GM12891 (cell line): ENCODE results near the gene PICALM.
A peak's percentile ranks its signal among the peaks of the same experiment; 100 is the strongest.

Experiments used
- DNase-seq: peaks from one replicate; pipeline ENCODE4 v3.0.0; 2011; ENCODE audit warnings: low spot score; ENCODE audit not compliant: insufficient read length
- FAIRE-seq: peaks from 2 replicates; lab custom pipeline; 2011; peaks lifted over from hg19 to GRCh38; lab: Jason Lieb, UNC
- PAX5 ChIP-seq: IDR thresholded peaks from 2 replicates; pipeline ENCODE4 v1.6.1; 2011; ENCODE audit warnings: low read length, moderate library complexity, mild to moderate bottlenecking; ENCODE audit not compliant: insufficient read depth, severe bottlenecking
- POLR2A ChIP-seq: IDR thresholded peaks from 2 replicates; pipeline ENCODE4 v1.6.1; 2011; ENCODE audit warnings: low read depth, low read length, control low read depth
- POLR2AphosphoS5 ChIP-seq: IDR thresholded peaks from 2 replicates; pipeline ENCODE4 v1.6.1; 2011; ENCODE audit warnings: low read depth, low read length, control low read depth
- POU2F2 ChIP-seq: IDR thresholded peaks from 2 replicates; pipeline ENCODE4 v1.6.1; 2011; ENCODE audit warnings: low read depth, mild to moderate bottlenecking, control low read depth, low read length, moderate library complexity
- SPI1 ChIP-seq: IDR thresholded peaks from 2 replicates; pipeline ENCODE4 v1.6.1; 2011; ENCODE audit warnings: low read depth, low read length, control low read depth
- TAF1 ChIP-seq: IDR thresholded peaks from 2 replicates; pipeline ENCODE4 v1.6.1; 2011; ENCODE audit warnings: low read depth, low read length, control low read depth

The PICALM gene

GRCh38 chr11:86073948-86074347 lies 5.1 kb upstream of the PICALM start:
- FAIRE-seq (no peak), DNase-seq (no peak)
- TF ChIP-seq SPI1 (no peak), PAX5 (no peak), POU2F2 (no peak), POLR2A (no peak), TAF1 (no peak), POLR2AphosphoS5 (no peak)

- DNase-seq: no peak
- no peak for TF ChIP-seq POLR2AphosphoS5
- no peak for TF ChIP-seq POU2F2
- no peak for TF ChIP-seq SPI1
- FAIRE-seq: no peak
Measured at GRCh38 chr11:86072211-86072610, 3.3 kb upstream of the PICALM start.

- FAIRE-seq (no peak), DNase-seq (no peak)
- no peak for TF ChIP-seq TAF1
- no peak for TF ChIP-seq POLR2A
- TF ChIP-seq POLR2AphosphoS5: no peak
- no peak for TF ChIP-seq POU2F2
- no peak for TF ChIP-seq SPI1
- TF ChIP-seq PAX5: no peak
Measured at GRCh38 chr11:86070142-86071056, 1.5 kb upstream of the PICALM start.

GRCh38 chr11:86069408-86070101 lies 671 bp upstream of the PICALM start:
- FAIRE-seq (peak; percentile 90), DNase-seq (no peak)
- no peak for TF ChIP-seq PAX5
- TF ChIP-seq POLR2AphosphoS5: no peak; the same call in 1 of the 2 replicates
- TF ChIP-seq POLR2A: 0 out of 2 replicates have a peak, but pooled peaks have one; percentile 24
- peak; percentile 92 for TF ChIP-seq SPI1
- no peak for TF ChIP-seq TAF1
- TF ChIP-seq POU2F2: no peak

- FAIRE-seq: peak; percentile 75
- no peak for DNase-seq
- TF ChIP-seq POLR2A (peak; percentile 32), POLR2AphosphoS5 (0 out of 2 replicates have a peak, but pooled peaks have one; percentile 27), TAF1 (no peak)
Measured at GRCh38 chr11:86068138-86068871, 579 bp downstream of the PICALM start.

GRCh38 chr11:86067851-86068137 lies 1.1 kb downstream of the PICALM start:
- FAIRE-seq (no peak), DNase-seq (no peak)
- TF ChIP-seq POLR2AphosphoS5 (no peak), PAX5 (no peak), POU2F2 (no peak), POLR2A (no peak), TAF1 (no peak), SPI1 (no peak)

GRCh38 chr11:86067009-86067850 lies 1.7 kb downstream of the PICALM start:
- TF ChIP-seq POU2F2: no peak
- 0 out of 2 replicates have a peak, but pooled peaks have one; percentile 9 for TF ChIP-seq SPI1
- DNase-seq (no peak), FAIRE-seq (peak; percentile 23)

GRCh38 chr11:86066657-86067008 lies 2.3 kb downstream of the PICALM start:
- DNase-seq (no peak), FAIRE-seq (no peak)
- TF ChIP-seq PAX5 (no peak), POU2F2 (no peak), POLR2A (no peak), TAF1 (no peak), SPI1 (no peak), POLR2AphosphoS5 (no peak)
